Measurements from ENCODE around the gene ADD1. TPM values are rescaled to one million over a fixed set of nuclear protein-coding genes. Genes with fewer than 3 reads are reported as not detected.

ADD1 gene
- total RNA-seq, 4 donors from 2014 or later, result 155 to 269 (median 177) TPM

GRCh38 chr4:2818351-2818939 lies 25.2 kb upstream of the ADD1 start:
- ATAC-seq (ENCODE audit: low FRiP score) (peak; percentile 62), DNase-seq (ENCODE audit: low spot score) (no peak)
- TF ChIP-seq CTCF (IDR thresholded peaks at IDR 0.05), result no peak

DNA sequence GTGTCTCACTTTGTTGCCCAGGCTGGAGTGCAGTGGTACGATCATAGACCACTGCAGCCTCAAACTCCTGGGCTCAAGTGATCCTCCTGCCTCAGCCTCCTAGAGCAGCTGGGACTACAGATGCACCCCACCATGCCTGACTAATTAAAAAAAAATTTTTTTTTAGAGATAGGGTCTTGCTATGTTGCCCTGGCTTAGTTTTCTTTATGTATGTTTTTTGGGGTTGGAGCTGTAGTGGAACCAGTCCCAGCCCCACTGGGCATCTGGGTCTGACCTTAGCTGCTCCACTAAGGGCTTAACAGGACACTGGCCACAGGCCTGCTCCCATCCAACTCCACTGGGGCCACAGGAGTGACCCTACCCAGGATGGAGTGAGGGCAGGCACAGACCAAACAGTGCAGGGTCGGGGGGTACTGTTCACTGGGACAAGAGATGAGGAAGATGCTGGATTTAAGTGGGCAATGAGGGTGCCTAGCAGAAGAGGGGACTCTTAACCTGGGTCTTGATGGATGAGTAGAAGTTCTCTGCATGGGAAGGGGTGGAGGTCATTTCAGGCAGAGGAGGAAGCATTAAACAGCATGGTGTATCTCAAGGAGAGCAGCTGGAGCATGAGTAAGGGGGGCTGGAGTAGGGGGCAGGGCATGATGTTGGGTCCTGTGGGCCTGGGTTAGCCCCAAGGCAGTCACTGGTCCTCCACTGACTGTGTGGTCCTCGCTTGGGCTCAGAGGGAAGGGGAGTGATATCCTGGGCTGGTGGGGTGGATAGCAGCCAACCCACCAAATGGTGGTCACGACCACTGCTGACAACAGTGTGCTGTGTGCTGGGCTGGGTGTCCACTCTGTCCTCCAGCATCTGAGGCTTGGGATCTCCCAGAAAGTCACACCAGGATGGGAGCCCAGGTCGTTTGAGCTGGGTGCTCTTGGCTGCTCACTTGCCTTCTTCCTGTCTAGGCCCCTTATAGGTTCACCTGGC lies 24.1 kb upstream of the ADD1 start:
- no peak for ATAC-seq (ENCODE audit: low FRiP score)
- DNase-seq (ENCODE audit: low spot score), result no peak
- no peak for TF ChIP-seq CTCF (IDR thresholded peaks at IDR 0.05)

DNA sequence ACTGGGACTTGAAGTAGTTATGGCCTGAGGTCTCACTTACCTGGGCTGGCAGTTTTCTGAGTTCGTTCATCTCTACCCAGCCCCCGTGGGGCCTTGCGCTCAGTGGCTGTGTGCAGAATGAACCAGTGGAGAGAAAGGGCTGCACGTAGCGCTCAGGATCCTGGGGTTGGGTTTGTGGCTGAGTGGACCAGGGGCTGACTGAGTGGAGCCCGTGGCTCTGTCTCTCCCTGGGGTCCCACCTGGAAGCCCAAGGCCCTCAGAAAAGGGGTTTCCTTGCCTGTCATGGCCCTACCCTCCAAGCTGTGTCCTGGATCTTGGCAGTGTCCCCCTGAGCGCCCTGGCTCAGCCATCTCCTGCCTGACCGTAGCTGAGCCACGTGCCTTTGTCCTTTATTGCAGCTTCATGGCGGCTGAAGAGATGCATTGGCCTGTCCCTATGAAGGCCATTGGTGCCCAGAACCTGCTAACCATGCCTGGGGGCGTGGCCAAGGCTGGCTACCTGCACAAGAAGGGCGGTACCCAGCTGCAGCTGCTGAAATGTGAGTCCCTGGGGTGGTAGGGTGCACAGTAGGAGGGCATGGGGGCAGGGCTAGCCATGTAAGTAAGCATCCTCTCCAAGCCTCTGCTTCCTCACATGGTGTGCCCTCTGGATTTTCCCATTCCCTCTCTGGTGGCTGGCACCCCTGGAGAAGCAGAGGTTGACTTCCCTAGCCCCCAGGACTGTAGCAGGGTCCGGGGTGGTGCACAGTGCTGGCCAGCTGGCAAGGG lies 23.2 kb upstream of the ADD1 start:
- no peak for TF ChIP-seq CTCF (IDR thresholded peaks at IDR 0.05)
- no peak for ATAC-seq (ENCODE audit: low FRiP score)
- DNase-seq (ENCODE audit: low spot score), result no peak

- TF ChIP-seq CTCF (IDR thresholded peaks at IDR 0.05), result no peak
- ATAC-seq (ENCODE audit: low FRiP score), result no peak
- DNase-seq (ENCODE audit: low spot score), result no peak
These were observed 21.0 kb upstream of the ADD1 start for GRCh38 chr4:2822461-2823300.

GRCh38 chr4:2823301-2823670 lies 20.4 kb upstream of the ADD1 start:
- ATAC-seq (ENCODE audit: low FRiP score) (no peak), DNase-seq (ENCODE audit: low spot score) (no peak)
- TF ChIP-seq CTCF (IDR thresholded peaks at IDR 0.05), result no peak

- no peak for ATAC-seq (ENCODE audit: low FRiP score)
- no peak for TF ChIP-seq CTCF (IDR thresholded peaks at IDR 0.05)
- no peak for DNase-seq (ENCODE audit: low spot score)
These were observed 19.8 kb upstream of the ADD1 start for GRCh38 chr4:2823671-2824328.
